Activated naive CD4-positive, alpha-beta T cell treated with anti-CD3 and anti-CD28 coated beads, Interleukin-2, amount 50 U/mL, for 72 hours (primary cell): ENCODE results near the gene PDGFC. TPM values are rescaled to one million over a fixed set of nuclear protein-coding genes. Genes with fewer than 3 reads are reported as not detected.
"Not testable (repeated sequence)": the region's sequence is repeated elsewhere in the genome, so short reads cannot be mapped to it uniquely, and the experiment has no call there.

Experiments
- ATAC-seq, 2 donors: fragments of 150-1000 bp; cut with Tn5 transposase; 2 replicates each; pipeline ENCODE4 v1.10.0; 2021; ENCODE audit warnings: mild to moderate bottlenecking in 2 of 2, moderate library complexity in 2 of 2
- DNase-seq, 2 donors: peaks; one replicate each; pipeline ENCODE4 v3.0.0; 2021 to 2022; ENCODE audit warnings: low spot score in 2 of 2
- H3K27ac Mint-ChIP-seq, 2 donors: one replicate each; pipeline ENCODE4 v1.8.0; 2022; ENCODE audit warnings: mild to moderate bottlenecking in 2 of 2, mixed read lengths in 2 of 2
- H3K36me3 Mint-ChIP-seq, 2 donors: one replicate each; pipeline ENCODE4 v1.8.0; 2022; ENCODE audit warnings: mixed read lengths in 2 of 2
- H3K9me3 Mint-ChIP-seq, 2 donors: one replicate each; pipeline ENCODE4 v1.8.0; 2022; ENCODE audit warnings: mixed read lengths in 2 of 2
- total RNA-seq, 2 donors: library from RNA; stranded (reverse); gene quantifications; one replicate each; pipeline ENCODE4 v1.2.3, GENCODE V29; 2022

The PDGFC gene
- total RNA-seq, 2 donors from 2014 or later, result not detected

GRCh38 chr4:156906325-156906724 is 65.3 kb downstream of the PDGFC start:
- peaks cover 0 to under 1% of the 10 kb centered on the region in 2 donors for H3K9me3 Mint-ChIP-seq
- H3K27ac Mint-ChIP-seq, result no peak overlapping the region
- H3K36me3 Mint-ChIP-seq, result no peaks in the 10 kb centered on the region
- no peak for DNase-seq
- no peak for ATAC-seq

- Mint-ChIP-seq H3K36me3 (no peaks in the 10 kb centered on the region), H3K9me3 (peaks cover 6 to 10% of the 10 kb centered on the region in 2 donors), H3K27ac (no peak overlapping the region)
- ATAC-seq, result no peak
- DNase-seq, result no peak
Observed at GRCh38 chr4:156901871-156902270, 69.7 kb downstream of the PDGFC start.

DNA sequence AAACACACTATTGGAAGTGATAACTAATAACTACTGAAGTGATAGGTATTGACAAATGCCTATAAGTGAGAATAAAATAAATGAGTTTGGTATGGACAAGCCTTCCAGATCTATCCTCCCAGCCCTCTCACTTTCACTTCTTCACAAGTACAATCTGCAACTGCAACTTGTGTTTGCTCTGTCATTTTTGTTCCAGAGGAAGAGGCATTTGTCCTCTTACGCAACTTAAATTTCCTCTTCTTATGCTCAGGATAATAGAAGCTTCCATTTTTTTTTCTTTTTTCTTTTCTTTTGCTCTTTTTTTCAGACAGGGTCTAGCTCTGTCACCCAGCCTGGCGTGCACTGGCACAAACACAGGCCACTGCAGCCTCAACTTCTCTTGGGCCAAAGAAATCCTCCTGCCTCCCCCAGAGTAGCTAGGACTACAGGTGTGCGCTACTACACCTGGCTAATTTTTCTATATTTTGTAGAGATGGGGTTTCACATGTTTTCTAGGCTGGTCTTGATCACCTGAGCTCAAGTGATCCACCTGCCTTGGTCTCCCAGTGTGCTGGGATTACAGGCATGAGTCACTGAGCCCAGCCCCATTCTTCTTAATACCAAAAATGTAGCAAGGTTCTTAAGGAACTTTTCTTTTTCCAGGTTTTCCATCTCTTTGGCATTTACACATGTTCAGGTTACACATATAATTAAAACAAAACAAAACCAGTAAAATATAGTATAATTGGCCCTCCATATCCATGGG is 73.1 kb downstream of the PDGFC start:
- H3K9me3 Mint-ChIP-seq, result peaks cover 12 to 14% of the 10 kb centered on the region in 2 donors
- no peak for ATAC-seq
- no peak for DNase-seq
- H3K36me3 Mint-ChIP-seq, result no peaks in the 10 kb centered on the region
- H3K27ac Mint-ChIP-seq, result peak overlapping the region in 1 of 2 donors; percentile 40

GRCh38 chr4:156896527-156896926 is 75.1 kb downstream of the PDGFC start:
- no peaks in the 10 kb centered on the region for H3K36me3 Mint-ChIP-seq
- no peak for DNase-seq
- H3K27ac Mint-ChIP-seq, result no peak overlapping the region
- peaks cover 12 to 14% of the 10 kb centered on the region in 2 donors for H3K9me3 Mint-ChIP-seq
- no peak for ATAC-seq

GRCh38 chr4:156894234-156894633 is 77.4 kb downstream of the PDGFC start:
- H3K9me3 Mint-ChIP-seq, result peaks cover 5 to 6% of the 10 kb centered on the region in 2 donors
- H3K27ac Mint-ChIP-seq, result no peak overlapping the region
- no peaks in the 10 kb centered on the region for H3K36me3 Mint-ChIP-seq
- no peak for ATAC-seq
- DNase-seq, result no peak

- peaks cover 5 to 6% of the 10 kb centered on the region in 2 donors for H3K9me3 Mint-ChIP-seq
- DNase-seq, result no peak
- no peak for ATAC-seq
- H3K27ac Mint-ChIP-seq, result no peak overlapping the region
- H3K36me3 Mint-ChIP-seq, result no peaks in the 10 kb centered on the region
Observed at GRCh38 chr4:156892805-156893204, 78.8 kb downstream of the PDGFC start.

- peaks cover 0 to 6% of the 10 kb centered on the region in 2 donors for H3K9me3 Mint-ChIP-seq
- no peaks in the 10 kb centered on the region for H3K36me3 Mint-ChIP-seq
- DNase-seq (no peak), ATAC-seq (no peak)
- no peak overlapping the region for H3K27ac Mint-ChIP-seq
Observed at GRCh38 chr4:156889616-156890594, 81.7 kb downstream of the PDGFC start.

- ATAC-seq (no peak), DNase-seq (no peak)
- Mint-ChIP-seq H3K9me3 (no peaks in the 10 kb centered on the region), H3K36me3 (no peaks in the 10 kb centered on the region), H3K27ac (no peak overlapping the region)
Observed at GRCh38 chr4:156888762-156889161, 82.8 kb downstream of the PDGFC start.

DNA sequence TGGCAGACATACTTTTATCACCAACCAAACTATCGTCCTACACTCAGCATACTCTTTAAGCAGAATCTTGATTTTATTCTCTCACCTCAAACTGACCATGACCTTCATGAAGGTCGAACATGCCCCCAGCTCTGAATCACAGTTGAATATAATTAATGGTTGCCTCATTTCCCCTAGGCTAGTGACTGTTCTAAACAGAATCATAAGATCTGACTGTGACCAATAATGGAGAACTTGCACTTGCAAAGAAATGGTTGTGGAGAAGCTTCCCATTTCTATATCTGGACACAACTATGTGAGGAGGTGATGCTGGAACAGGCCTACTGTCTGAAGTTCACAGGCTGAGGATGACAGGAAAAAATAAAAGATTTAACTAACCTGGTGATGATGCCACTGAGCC is 85.1 kb downstream of the PDGFC start:
- H3K27ac Mint-ChIP-seq, result no peak overlapping the region
- H3K9me3 Mint-ChIP-seq, result peaks cover 0 to 4% of the 10 kb centered on the region in 2 donors
- no peak for ATAC-seq

GRCh38 chr4:156885374-156885773 is 86.2 kb downstream of the PDGFC start:
- Mint-ChIP-seq H3K9me3 (peaks cover 0 to 8% of the 10 kb centered on the region in 2 donors), H3K27ac (no peak overlapping the region), H3K36me3 (no peaks in the 10 kb centered on the region)
- no peak for DNase-seq
- no peak for ATAC-seq

More for the DNA sequence above, 85.1 kb downstream of the PDGFC start:
- DNase-seq, result no peak
- no peaks in the 10 kb centered on the region for H3K36me3 Mint-ChIP-seq

DNA sequence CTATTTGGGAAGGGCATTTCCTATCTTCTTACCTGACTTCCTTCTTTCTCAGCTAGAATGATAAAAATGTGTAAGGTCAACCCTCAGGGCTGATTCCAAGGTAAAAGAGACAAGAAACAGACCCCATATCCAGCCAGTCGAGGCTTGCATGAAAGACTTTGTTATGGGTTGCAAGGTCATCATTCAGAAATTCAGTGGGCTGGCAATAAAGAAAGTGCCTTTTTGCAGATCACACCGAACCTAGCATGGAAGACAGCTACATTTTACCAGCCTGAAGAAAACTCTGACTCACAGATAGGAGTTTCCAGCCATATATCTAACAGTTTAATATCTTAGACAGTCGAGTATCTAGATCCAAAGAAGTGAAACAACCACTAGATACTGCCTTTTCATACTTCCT is 87.4 kb downstream of the PDGFC start:
- DNase-seq (no peak), ATAC-seq (no peak)
- Mint-ChIP-seq H3K9me3 (peaks cover 0 to 8% of the 10 kb centered on the region in 2 donors), H3K27ac (no peak overlapping the region), H3K36me3 (no peaks in the 10 kb centered on the region)

DNA sequence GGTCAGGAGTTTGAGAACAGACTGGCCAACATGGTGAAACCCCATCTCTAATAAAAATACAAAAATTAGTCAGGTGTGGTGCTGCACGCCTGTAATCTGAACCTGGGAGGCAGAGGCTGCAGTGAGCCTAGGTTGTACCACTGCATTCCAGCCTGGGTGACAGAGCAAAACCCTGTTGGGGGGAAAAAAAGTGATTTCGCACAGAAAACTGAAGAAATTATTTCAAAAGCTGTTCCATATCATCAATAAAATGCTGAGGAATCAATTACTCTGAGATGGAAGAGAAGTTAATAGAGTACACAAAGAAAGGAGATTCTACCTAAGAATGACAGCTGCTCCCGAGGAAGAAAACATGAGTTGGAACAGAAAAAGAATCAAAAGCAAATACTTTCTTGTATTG is 95.9 kb downstream of the PDGFC start:
- Mint-ChIP-seq H3K36me3 (no peaks in the 10 kb centered on the region), H3K27ac (no peak overlapping the region), H3K9me3 (peaks cover 0 to 9% of the 10 kb centered on the region in 2 donors)
- DNase-seq (no peak), ATAC-seq (no peak)

DNA sequence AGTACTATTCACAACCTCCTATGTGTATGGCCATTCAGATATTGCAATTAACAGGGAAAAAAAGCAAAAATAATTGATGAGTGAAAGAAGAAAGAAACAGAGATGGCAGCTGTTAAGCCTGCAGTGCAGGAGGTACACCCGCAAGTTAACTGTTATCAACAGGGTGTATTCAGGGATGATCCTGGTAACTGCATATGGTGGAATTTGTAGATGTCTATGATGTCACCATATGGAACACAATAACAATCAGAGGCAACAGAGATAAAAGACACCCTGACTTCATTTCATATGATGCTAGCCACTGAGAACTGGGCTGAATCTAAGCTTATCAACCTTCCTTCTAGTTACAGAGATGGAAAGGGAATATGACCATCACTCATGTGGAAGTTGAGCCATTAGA is 96.5 kb downstream of the PDGFC start:
- Mint-ChIP-seq H3K9me3 (peaks cover 0 to 5% of the 10 kb centered on the region in 2 donors), H3K36me3 (no peaks in the 10 kb centered on the region), H3K27ac (no peak overlapping the region)
- ATAC-seq (no peak), DNase-seq (no peak)

DNA sequence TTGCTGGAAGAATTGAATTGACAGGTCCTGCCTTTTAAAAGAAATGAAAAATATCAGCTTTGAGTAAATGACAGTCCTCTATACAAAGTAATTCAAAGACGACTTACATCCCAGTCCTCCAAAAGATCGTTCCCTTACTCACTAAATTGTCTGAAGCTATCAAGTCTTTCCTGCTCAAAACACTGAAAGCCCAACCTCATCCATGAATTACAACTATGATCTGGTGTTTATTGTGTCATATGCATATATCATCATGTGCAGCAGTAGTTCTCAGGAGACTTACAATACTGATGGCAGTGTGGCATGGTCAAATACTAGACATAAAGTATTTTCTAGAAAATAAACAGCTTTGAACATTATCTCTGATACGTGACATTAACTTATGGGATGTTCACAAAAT is 97.8 kb downstream of the PDGFC start:
- DNase-seq (no peak), ATAC-seq (no peak)
- no peak overlapping the region for H3K27ac Mint-ChIP-seq
- H3K36me3 Mint-ChIP-seq, result no peaks in the 10 kb centered on the region
- H3K9me3 Mint-ChIP-seq, result peaks cover 1 to 5% of the 10 kb centered on the region in 2 donors

GRCh38 chr4:156870861-156871260 is 100.7 kb downstream of the PDGFC start:
- H3K9me3 Mint-ChIP-seq, result peaks cover 0 to 4% of the 10 kb centered on the region in 2 donors
- no peak for DNase-seq
- no peaks in the 10 kb centered on the region for H3K36me3 Mint-ChIP-seq
- no peak overlapping the region for H3K27ac Mint-ChIP-seq
- ATAC-seq, result no peak

- ATAC-seq (no peak), DNase-seq (no peak)
- no peak overlapping the region for H3K27ac Mint-ChIP-seq
- H3K9me3 Mint-ChIP-seq, result peaks cover 0 to 4% of the 10 kb centered on the region in 2 donors
- no peaks in the 10 kb centered on the region for H3K36me3 Mint-ChIP-seq
Observed at GRCh38 chr4:156870131-156870530, 101.5 kb downstream of the PDGFC start.

- ATAC-seq, H3K36me3 Mint-ChIP-seq, H3K27ac Mint-ChIP-seq: not testable (repeated sequence)
Observed at GRCh38 chr4:156866088-156866487, 105.5 kb downstream of the PDGFC start.

More at GRCh38 chr4:156866088-156866487, 105.5 kb downstream of the PDGFC start:
- H3K9me3 Mint-ChIP-seq, DNase-seq: not testable (repeated sequence)
